Measurements from ENCODE around the gene NFX1.

GRCh38 chr9:33344145-33344544 lies 53.8 kb downstream of the NFX1 start:
- TF ChIP-seq CTCF (IDR thresholded peaks at IDR 0.05) (no peak), EZH2 (IDR thresholded peaks at IDR 0.05; ENCODE audit: borderline replicate concordance, insufficient read depth, low read depth, low read length, poor library complexity, severe bottlenecking) (no peak)
